Activated B cell treated with CpG ODN at 0.5 μM for 24 hours (primary cell): ENCODE results near the gene SCGB3A1. TPM values are rescaled to one million over a fixed set of nuclear protein-coding genes. Genes with fewer than 3 reads are reported as not detected.

Experiments
- ATAC-seq: fragments of 200-7000 bp; cut with Tn5 transposase; one replicate; pipeline ENCODE4 v1.10.0; 2021; ENCODE audit warnings: low read depth, mild to moderate bottlenecking, moderate library complexity
- CTCF ChIA-PET: fragments of 350-600 bp; sonication (Branson Sonifier 250); formaldehyde crosslinking; loops from one replicate; lab custom pipeline; 2021; ENCODE audit warnings: antibody characterized with exemption; lab: Charles Lee
- POLR2A ChIA-PET: fragments of 350-600 bp; sonication (Branson Sonifier 250); formaldehyde crosslinking; loops from one replicate; lab custom pipeline; 2021; ENCODE audit warnings: antibody characterized with exemption; lab: Charles Lee
- DNase-seq: peaks from one replicate; pipeline ENCODE4 v3.0.0; 2022
- H3K27ac Mint-ChIP-seq: one replicate; pipeline ENCODE4 v1.8.0; 2020; ENCODE audit warnings: mixed read lengths
- H3K27me3 Mint-ChIP-seq: one replicate; pipeline ENCODE4 v1.8.0; 2021; ENCODE audit warnings: mixed read lengths
- H3K36me3 Mint-ChIP-seq: one replicate; pipeline ENCODE4 v1.8.0; 2021; ENCODE audit warnings: low read depth, mixed read lengths
- H3K4me1 Mint-ChIP-seq: one replicate; pipeline ENCODE4 v1.8.0; 2021; ENCODE audit warnings: mixed read lengths
- H3K4me3 Mint-ChIP-seq: one replicate; pipeline ENCODE4 v1.8.0; 2020; ENCODE audit warnings: mild to moderate bottlenecking, mixed read lengths
- H3K9me3 Mint-ChIP-seq: one replicate; pipeline ENCODE4 v1.8.0; 2020; ENCODE audit warnings: mixed read lengths
- intact Hi-C: fragments of 100-400 bp; cut with micrococcal nuclease; formaldehyde crosslinking; loops from one replicate; pipeline ENCODE4 v1.15.1; 2024
- total RNA-seq: library from RNA; stranded (reverse); gene quantifications from 2 replicates; pipeline ENCODE4 v1.2.3, GENCODE V29; 2022
- TF ChIP-seq, protein P1 (sequence below): fragments of 200-600 bp; IDR thresholded peaks from one replicate; pipeline ENCODE4 v1.8.0; 2022; ENCODE audit warnings: antibody characterized with exemption, mild to moderate bottlenecking

SCGB3A1 gene
- total RNA-seq, 1 donor from 2014 or later, result not detected

DNA sequence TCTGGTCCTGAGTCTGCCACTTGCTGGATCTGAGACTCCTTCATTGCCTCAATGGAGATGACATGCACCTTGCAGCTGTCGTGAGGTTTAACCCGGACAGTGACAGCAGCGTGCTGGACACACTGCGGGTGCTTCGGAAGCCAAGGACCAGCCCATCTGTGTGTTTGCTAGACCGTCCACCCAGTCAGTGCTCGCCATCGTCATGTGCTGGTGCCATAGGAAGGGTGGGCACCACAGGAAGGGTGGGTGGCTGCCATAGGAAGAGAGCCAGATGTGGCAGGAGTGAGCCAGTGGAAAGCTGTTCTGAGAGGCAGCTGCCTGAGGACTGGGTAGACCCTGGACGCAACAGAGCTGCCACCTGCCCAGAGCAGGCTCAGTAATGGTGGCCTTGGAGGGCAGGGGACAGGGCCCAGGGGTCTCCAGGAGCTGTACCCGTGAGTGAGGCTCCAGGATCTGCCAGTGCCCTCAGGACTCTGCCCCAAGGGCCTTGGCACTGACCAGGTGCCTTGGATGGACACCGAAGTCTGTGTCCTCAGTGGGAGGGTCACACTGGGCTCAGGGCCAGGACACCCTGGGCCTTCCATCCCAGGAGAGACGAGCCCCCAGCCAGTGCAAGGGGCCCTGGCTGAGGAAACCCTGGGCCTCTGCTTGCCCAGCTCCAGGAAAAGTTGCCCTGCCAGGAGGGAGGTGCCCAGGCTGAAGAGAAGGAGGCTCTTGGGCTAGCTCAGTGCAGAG lies 36.3 kb upstream of the SCGB3A1 start:
- H3K9me3 Mint-ChIP-seq, result no peaks in the 10 kb centered on the region
- intact Hi-C loops, result no loop called here
- no peak for ATAC-seq
- no peak for DNase-seq
- TF ChIP-seq, protein P1, sequence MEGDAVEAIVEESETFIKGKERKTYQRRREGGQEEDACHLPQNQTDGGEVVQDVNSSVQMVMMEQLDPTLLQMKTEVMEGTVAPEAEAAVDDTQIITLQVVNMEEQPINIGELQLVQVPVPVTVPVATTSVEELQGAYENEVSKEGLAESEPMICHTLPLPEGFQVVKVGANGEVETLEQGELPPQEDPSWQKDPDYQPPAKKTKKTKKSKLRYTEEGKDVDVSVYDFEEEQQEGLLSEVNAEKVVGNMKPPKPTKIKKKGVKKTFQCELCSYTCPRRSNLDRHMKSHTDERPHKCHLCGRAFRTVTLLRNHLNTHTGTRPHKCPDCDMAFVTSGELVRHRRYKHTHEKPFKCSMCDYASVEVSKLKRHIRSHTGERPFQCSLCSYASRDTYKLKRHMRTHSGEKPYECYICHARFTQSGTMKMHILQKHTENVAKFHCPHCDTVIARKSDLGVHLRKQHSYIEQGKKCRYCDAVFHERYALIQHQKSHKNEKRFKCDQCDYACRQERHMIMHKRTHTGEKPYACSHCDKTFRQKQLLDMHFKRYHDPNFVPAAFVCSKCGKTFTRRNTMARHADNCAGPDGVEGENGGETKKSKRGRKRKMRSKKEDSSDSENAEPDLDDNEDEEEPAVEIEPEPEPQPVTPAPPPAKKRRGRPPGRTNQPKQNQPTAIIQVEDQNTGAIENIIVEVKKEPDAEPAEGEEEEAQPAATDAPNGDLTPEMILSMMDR, result no peak
- ChIA-PET CTCF (no interaction called here), POLR2A (no interaction called here)
- H3K27me3 Mint-ChIP-seq, result no peaks in the 10 kb centered on the region
- no peak overlapping the region for H3K27ac Mint-ChIP-seq
- no peaks in the 10 kb centered on the region for H3K36me3 Mint-ChIP-seq
- H3K4me3 Mint-ChIP-seq, result no peak overlapping the region
- no peaks in the 10 kb centered on the region for H3K4me1 Mint-ChIP-seq

DNA sequence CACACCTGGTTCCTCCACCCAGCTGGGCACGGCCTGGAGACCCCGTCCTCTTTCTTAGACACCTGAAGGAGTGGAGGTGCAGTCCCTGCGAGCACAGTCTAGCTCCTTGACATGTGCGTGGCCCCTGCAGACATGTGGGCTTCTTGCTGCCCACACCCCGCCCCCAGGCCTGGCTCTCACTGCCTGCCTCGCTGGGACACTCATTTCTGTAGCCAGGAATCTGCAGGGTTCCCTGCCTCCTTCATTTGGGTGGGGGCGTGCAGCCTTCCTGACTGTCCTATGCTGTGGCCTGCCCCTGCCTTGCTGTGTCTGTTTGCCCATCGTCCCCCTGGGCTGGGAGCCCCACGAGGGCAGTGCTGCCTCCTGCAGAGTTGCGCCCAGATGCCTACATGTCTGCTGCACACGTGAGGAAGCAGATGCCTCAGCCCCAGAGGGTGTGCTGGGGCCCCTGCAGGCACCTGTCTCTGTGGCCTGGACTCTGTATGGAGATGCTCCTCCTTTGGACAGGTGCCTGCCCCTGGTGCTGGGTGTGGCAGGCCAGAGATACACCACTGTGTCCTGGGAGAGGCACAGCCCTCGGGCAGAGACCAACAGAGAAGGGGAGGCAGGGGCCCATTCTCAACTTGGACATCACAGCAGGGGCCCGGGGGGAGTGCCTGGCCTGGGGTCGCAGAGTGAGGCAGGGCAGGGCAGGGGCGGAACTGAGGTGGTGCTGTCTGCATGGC lies 35.5 kb upstream of the SCGB3A1 start:
- CTCF ChIA-PET, result no interaction called here
- no peak overlapping the region for H3K4me3 Mint-ChIP-seq
- POLR2A ChIA-PET, result no interaction called here
- H3K27me3 Mint-ChIP-seq, result no peaks in the 10 kb centered on the region
- H3K4me1 Mint-ChIP-seq, result no peaks in the 10 kb centered on the region
- H3K27ac Mint-ChIP-seq, result no peak overlapping the region
- intact Hi-C loops, result no loop called here
- ATAC-seq (no peak), DNase-seq (no peak)
- TF ChIP-seq, protein P1, result no peak
- no peaks in the 10 kb centered on the region for H3K9me3 Mint-ChIP-seq
- H3K36me3 Mint-ChIP-seq, result no peaks in the 10 kb centered on the region

DNA sequence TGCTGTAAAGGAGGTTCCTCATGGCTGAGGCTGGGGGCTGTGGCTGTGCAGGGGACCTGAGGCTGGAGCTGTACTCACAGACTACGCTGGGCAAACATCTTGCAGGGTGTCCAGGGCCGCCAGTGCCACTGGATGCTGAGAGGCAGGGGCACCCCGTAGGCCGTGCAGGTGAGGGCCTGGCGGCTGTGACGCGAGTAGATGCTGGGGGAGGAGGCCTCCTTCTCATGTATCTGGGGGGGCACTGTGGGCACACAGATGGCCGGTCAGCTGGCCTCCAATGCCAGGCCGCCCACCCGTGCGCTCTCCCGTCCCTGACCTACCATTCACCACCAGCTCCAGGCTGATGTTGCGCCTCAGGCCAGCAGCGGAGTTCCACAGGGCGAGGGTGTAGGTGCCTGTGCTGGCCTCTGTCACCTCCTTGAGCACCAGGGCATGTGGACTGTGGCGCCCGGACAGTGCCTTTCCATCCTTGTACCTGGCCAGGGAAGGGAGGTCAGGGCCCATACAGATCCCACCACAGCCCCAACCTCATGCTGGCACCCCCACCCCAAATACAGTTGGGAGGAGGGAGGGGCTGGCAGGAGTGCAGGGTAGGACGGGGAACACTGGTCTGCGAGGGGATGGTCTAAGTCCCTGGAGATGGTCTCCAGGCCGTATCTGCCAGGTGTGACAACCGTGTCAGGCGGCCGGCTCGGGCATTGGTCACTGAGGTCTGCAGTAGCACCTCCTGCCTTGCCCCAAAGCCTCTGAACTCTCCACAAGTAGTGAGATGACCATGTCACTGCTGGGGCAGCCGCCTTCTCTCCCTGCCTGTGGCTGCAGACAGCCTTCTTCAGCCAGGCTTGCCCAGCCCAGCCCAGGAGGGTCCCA lies 34.7 kb upstream of the SCGB3A1 start:
- Mint-ChIP-seq H3K36me3 (no peaks in the 10 kb centered on the region), H3K27ac (no peak overlapping the region), H3K9me3 (no peaks in the 10 kb centered on the region), H3K4me1 (no peaks in the 10 kb centered on the region), H3K27me3 (no peaks in the 10 kb centered on the region), H3K4me3 (no peak overlapping the region)
- ATAC-seq (no peak), DNase-seq (no peak)
- ChIA-PET CTCF (no interaction called here), POLR2A (no interaction called here)
- intact Hi-C loops, result no loop called here
- TF ChIP-seq, protein P1, result no peak

DNA sequence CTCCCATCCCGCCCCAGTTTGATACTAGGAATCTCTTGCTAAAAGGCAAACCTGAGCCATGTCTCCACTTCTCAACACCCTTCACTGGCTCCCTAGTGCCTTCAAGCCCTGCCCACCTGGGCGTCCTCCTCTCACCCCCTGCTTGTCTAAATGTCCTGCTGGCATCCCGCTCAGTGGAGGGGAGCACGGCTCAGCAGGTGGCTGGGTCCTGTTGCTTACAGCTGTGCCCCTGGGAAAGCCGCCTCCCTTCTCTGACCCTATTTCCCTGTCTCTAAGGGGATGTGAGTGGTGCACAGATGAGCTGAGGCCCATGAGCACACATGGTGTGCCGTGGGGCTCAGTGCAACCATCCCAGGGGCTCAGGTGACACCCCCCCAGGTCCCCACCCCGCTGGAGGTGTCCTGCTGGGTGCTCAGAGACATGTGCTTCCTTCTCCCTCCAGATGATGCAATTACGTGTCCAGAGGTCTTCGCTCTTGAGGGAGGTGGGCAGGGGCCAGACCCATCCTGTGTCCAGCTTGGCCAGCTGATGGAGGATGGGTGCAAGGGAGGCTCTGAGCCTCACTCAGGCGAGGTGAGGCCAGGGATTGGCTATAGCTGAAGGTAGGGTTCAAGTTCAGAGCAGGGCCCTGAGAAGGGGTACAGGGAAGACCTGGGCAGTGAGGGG lies 34.0 kb upstream of the SCGB3A1 start:
- no peak overlapping the region for H3K27ac Mint-ChIP-seq
- ATAC-seq, result no peak
- no peaks in the 10 kb centered on the region for H3K27me3 Mint-ChIP-seq
- ChIA-PET CTCF (no interaction called here), POLR2A (no interaction called here)
- H3K9me3 Mint-ChIP-seq, result no peaks in the 10 kb centered on the region
- no peak for DNase-seq
- no peak overlapping the region for H3K4me3 Mint-ChIP-seq
- H3K36me3 Mint-ChIP-seq, result no peaks in the 10 kb centered on the region
- H3K4me1 Mint-ChIP-seq, result no peaks in the 10 kb centered on the region
- TF ChIP-seq, protein P1, result no peak
- intact Hi-C loops, result no loop called here
